ENCODE measurements around the gene TOM1. TPM values are rescaled to one million over a fixed set of nuclear protein-coding genes. Genes with fewer than 3 reads are reported as not detected.
A peak's percentile ranks its signal among the peaks of the same experiment; 100 is the strongest.

The TOM1 gene
- total and polyA plus RNA-seq, 2 of the 13 experiments (the other 11 are each of a cell fraction or from before 2014, with no cell fraction given) = 30.8 to 87.3 TPM

DNA sequence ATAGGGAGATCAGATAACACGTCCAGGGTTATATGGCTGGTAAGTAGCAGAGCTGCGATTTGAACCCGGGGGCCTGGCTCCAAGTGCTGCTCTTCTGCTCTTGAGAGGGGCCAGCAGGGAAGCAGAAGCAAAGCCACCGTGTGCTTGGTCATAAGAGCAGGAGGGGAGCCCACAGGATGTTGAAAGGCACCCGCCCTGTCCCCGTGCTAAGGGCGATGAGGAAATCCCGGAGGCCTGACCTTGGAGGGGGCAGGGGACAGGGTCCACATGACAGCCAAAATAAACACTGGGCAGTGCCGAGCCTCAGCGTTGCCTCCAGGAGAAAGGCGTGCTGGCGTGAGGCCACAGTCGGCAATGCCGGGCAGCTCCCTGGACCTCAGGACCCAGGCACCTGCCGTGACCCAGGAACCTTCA is 28.8 kb downstream of the TOM1 start (continued):
- TF ChIP-seq JARID2 (CRISPR knock-in tag; IDR thresholded peaks at IDR 0.05; ENCODE audit: insufficient replicate concordance) = peak; percentile 94
- TF ChIP-seq ARHGAP35 (CRISPR knock-in tag; IDR thresholded peaks at IDR 0.05; ENCODE audit: borderline replicate concordance) = peak; percentile 78
- TF ChIP-seq, protein P1, sequence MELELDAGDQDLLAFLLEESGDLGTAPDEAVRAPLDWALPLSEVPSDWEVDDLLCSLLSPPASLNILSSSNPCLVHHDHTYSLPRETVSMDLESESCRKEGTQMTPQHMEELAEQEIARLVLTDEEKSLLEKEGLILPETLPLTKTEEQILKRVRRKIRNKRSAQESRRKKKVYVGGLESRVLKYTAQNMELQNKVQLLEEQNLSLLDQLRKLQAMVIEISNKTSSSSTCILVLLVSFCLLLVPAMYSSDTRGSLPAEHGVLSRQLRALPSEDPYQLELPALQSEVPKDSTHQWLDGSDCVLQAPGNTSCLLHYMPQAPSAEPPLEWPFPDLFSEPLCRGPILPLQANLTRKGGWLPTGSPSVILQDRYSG (CRISPR knock-in tag; IDR thresholded peaks at IDR 0.05) = no peak; the same call in 1 of the 2 replicates
- peak; percentile 88 for TF ChIP-seq TCF7 (IDR thresholded peaks at IDR 0.05; ENCODE audit: low read depth)
- no peak for TF ChIP-seq SOX6 (IDR thresholded peaks at IDR 0.05)
- TF ChIP-seq SOX6 (CRISPR knock-in tag; IDR thresholded peaks at IDR 0.05) = peak; percentile 91
- no peak for TF ChIP-seq XBP1 (CRISPR knock-in tag; IDR thresholded peaks at IDR 0.05)
- no peak for TF ChIP-seq ARID2 (CRISPR knock-in tag; IDR thresholded peaks at IDR 0.05; ENCODE audit: borderline replicate concordance)
- no peak for TF ChIP-seq ZNF530 (CRISPR knock-in tag; IDR thresholded peaks at IDR 0.05; ENCODE audit: low read depth)
- TF ChIP-seq ZNF329 (CRISPR knock-in tag; IDR thresholded peaks at IDR 0.05; ENCODE audit: low read depth) = peak; percentile 71; the same call in 1 of the 2 replicates
- TF ChIP-seq, protein P2, sequence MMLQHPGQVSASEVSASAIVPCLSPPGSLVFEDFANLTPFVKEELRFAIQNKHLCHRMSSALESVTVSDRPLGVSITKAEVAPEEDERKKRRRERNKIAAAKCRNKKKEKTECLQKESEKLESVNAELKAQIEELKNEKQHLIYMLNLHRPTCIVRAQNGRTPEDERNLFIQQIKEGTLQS (CRISPR knock-in tag; IDR thresholded peaks at IDR 0.05) = peak; percentile 92
- TF ChIP-seq ZZZ3 (CRISPR knock-in tag; IDR thresholded peaks at IDR 0.05; ENCODE audit: borderline replicate concordance) = peak; percentile 52; the same call in 1 of the 2 replicates
- TF ChIP-seq ZNF879 (CRISPR knock-in tag; IDR thresholded peaks at IDR 0.05) = no peak
- no peak for TF ChIP-seq ZNF180 (CRISPR knock-in tag; IDR thresholded peaks at IDR 0.05; ENCODE audit: borderline replicate concordance, low read depth)
- TF ChIP-seq DNMT1 (CRISPR knock-in tag; IDR thresholded peaks at IDR 0.05) = no peak
- TF ChIP-seq, protein P3, sequence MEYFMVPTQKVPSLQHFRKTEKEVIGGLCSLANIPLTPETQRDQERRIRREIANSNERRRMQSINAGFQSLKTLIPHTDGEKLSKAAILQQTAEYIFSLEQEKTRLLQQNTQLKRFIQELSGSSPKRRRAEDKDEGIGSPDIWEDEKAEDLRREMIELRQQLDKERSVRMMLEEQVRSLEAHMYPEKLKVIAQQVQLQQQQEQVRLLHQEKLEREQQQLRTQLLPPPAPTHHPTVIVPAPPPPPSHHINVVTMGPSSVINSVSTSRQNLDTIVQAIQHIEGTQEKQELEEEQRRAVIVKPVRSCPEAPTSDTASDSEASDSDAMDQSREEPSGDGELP (IDR thresholded peaks at IDR 0.05; ENCODE audit: borderline replicate concordance, low read depth) = peak; percentile 92; the same call in 1 of the 2 replicates
- peak; percentile 87; the same call in 1 of the 2 replicates for TF ChIP-seq ZNF792 (CRISPR knock-in tag; IDR thresholded peaks at IDR 0.05)
- TF ChIP-seq ZFP41 (CRISPR knock-in tag; IDR thresholded peaks at IDR 0.05; ENCODE audit: borderline replicate concordance) = no peak
- TF ChIP-seq TSC22D2 (CRISPR knock-in tag; IDR thresholded peaks at IDR 0.05; ENCODE audit: borderline replicate concordance) = peak; percentile 81
- TF ChIP-seq FOXP1 (IDR thresholded peaks at IDR 0.05) = no peak
- TF ChIP-seq FOXP1 (CRISPR knock-in tag; IDR thresholded peaks at IDR 0.05) = peak; percentile 90
- TF ChIP-seq, protein P4, sequence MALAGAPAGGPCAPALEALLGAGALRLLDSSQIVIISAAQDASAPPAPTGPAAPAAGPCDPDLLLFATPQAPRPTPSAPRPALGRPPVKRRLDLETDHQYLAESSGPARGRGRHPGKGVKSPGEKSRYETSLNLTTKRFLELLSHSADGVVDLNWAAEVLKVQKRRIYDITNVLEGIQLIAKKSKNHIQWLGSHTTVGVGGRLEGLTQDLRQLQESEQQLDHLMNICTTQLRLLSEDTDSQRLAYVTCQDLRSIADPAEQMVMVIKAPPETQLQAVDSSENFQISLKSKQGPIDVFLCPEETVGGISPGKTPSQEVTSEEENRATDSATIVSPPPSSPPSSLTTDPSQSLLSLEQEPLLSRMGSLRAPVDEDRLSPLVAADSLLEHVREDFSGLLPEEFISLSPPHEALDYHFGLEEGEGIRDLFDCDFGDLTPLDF (CRISPR knock-in tag; IDR thresholded peaks at IDR 0.05) = no peak
- TF ChIP-seq, protein P5, sequence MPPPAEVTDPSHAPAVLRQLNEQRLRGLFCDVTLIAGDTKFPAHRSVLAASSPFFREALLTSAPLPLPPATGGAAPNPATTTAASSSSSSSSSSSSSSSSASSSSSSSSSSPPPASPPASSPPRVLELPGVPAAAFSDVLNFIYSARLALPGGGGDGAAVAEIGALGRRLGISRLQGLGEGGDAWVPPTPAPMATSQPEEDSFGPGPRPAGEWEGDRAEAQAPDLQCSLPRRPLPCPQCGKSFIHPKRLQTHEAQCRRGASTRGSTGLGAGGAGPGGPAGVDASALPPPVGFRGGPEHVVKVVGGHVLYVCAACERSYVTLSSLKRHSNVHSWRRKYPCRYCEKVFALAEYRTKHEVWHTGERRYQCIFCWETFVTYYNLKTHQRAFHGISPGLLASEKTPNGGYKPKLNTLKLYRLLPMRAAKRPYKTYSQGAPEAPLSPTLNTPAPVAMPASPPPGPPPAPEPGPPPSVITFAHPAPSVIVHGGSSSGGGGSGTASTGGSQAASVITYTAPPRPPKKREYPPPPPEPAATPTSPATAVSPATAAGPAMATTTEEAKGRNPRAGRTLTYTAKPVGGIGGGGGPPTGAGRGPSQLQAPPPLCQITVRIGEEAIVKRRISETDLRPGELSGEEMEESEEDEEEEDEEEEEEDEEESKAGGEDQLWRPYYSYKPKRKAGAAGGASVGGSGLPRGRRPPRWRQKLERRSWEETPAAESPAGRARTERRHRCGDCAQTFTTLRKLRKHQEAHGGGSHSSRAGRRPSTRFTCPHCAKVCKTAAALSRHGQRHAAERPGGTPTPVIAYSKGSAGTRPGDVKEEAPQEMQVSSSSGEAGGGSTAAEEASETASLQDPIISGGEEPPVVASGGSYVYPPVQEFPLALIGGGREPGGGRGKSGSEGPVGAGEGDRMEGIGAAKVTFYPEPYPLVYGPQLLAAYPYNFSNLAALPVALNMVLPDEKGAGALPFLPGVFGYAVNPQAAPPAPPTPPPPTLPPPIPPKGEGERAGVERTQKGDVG (CRISPR knock-in tag; IDR thresholded peaks at IDR 0.05; ENCODE audit: borderline replicate concordance) = peak; percentile 52; the same call in 1 of the 2 replicates
- TF ChIP-seq, protein P6, sequence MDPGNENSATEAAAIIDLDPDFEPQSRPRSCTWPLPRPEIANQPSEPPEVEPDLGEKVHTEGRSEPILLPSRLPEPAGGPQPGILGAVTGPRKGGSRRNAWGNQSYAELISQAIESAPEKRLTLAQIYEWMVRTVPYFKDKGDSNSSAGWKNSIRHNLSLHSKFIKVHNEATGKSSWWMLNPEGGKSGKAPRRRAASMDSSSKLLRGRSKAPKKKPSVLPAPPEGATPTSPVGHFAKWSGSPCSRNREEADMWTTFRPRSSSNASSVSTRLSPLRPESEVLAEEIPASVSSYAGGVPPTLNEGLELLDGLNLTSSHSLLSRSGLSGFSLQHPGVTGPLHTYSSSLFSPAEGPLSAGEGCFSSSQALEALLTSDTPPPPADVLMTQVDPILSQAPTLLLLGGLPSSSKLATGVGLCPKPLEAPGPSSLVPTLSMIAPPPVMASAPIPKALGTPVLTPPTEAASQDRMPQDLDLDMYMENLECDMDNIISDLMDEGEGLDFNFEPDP (CRISPR knock-in tag; conservative IDR thresholded peaks at IDR 0.05) = no peak
